IPS-NIHi11 (cell line): Measurements from ENCODE around the gene ACADSB.

Experiments used
- DNase-seq: peaks from one replicate; pipeline ENCODE4 v3.0.0; 2012; ENCODE audit warnings: mixed read lengths, low spot score

Gene ACADSB

GRCh38 chr10:123008355-123009104, at the start of gene ACADSB, which contains the start of gene IKZF5:
Gene ACADSB (plus strand): TSS chr10:123009006. CDS start chr10:123009030, 24 bp downstream.
Gene IKZF5 (minus strand): TSS chr10:123008795. CDS start chr10:122998625, 10,170 bp downstream.
- peak; percentile 99 for DNase-seq

- DNase-seq = no peak
Measured at GRCh38 chr10:122962405-122962804, 46.4 kb upstream of the ACADSB start.

- DNase-seq = no peak
Measured at GRCh38 chr10:122966879-122967278, 41.9 kb upstream of the ACADSB start.

GRCh38 chr10:122968698-122969097, 40.1 kb upstream of the ACADSB start:
- no peak for DNase-seq

GRCh38 chr10:122974023-122974422, 34.8 kb upstream of the ACADSB start:
- DNase-seq = no peak

GRCh38 chr10:122974543-122975064, 34.2 kb upstream of the ACADSB start:
- no peak for DNase-seq

- DNase-seq = peak; percentile 96
Measured at GRCh38 chr10:122980209-122981065, 28.4 kb upstream of the ACADSB start, which contains the start of gene PSTK. Gene PSTK (plus strand): TSS chr10:122980401. CDS start chr10:122980480, 79 bp downstream.

GRCh38 chr10:122981066-122981464, 27.7 kb upstream of the ACADSB start:
- peak; percentile 43 for DNase-seq

GRCh38 chr10:122983898-122984297, 24.9 kb upstream of the ACADSB start:
- DNase-seq = no peak

GRCh38 chr10:122984708-122985107, 24.1 kb upstream of the ACADSB start:
- no peak for DNase-seq

GRCh38 chr10:122986335-122986734, 22.5 kb upstream of the ACADSB start:
- no peak for DNase-seq

GRCh38 chr10:122988501-122988900, 20.3 kb upstream of the ACADSB start:
- DNase-seq = no peak

GRCh38 chr10:122990278-122990677, 18.5 kb upstream of the ACADSB start:
- no peak for DNase-seq

- DNase-seq = no peak
Measured at GRCh38 chr10:122992031-122992585, 16.7 kb upstream of the ACADSB start.

- no peak for DNase-seq
Measured at GRCh38 chr10:122993797-122994336, 14.9 kb upstream of the ACADSB start.

GRCh38 chr10:122995936-122996335, 12.9 kb upstream of the ACADSB start:
- DNase-seq = no peak

GRCh38 chr10:122997864-122998263, 10.9 kb upstream of the ACADSB start:
- no peak for DNase-seq

GRCh38 chr10:122998360-122998917, 10.4 kb upstream of the ACADSB start:
- no peak for DNase-seq

GRCh38 chr10:122998934-122999333, 9.9 kb upstream of the ACADSB start:
- no peak for DNase-seq

GRCh38 chr10:122999347-122999746, 9.5 kb upstream of the ACADSB start:
- DNase-seq = no peak

- no peak for DNase-seq
Measured at GRCh38 chr10:123000155-123000554, 8.7 kb upstream of the ACADSB start.

- DNase-seq = no peak
Measured at GRCh38 chr10:123001370-123001769, 7.4 kb upstream of the ACADSB start.
